Measurements from ENCODE around the gene LOXHD1. TPM values are rescaled to one million over a fixed set of nuclear protein-coding genes. Genes with fewer than 3 reads are reported as not detected.

Gene LOXHD1
- total RNA-seq, 4 donors from 2014 or later: 0.41 TPM; not detected in 3

DNA sequence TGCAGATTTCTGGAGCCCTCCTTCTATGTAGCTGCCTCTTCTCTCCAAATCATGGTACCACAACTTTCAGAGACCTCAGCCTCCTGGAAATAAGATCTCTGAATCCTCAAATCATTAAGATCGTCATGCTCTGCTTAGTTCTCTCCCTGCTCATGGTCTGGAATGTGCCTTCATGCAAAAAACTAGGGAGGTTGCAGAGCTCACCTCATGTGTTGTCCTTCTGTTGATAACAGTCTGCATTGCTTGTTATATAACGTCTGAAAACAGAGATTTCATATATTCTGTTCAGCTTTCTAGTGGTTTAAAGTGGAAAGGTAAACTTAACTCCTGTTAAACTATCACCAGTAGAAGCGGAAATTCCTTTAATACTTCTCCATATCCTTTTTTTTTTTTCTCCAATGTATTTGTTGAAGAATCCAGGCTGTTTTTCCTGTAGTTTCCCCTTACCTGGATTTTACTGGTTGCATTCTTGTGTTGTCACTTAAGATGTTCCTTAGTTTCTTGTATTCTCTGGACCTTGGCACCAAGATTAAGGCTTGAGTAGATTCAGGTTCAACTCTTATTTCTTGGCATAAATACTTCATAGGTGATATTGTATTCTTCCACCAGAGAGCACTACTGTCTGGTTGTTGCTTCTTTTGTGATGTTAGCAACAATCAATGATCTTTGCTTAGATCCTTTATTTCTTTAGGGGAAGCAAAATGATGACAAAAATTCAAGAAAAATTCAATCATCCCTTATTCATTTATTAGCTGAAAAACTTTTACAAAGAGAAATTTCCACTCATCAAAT, 211.3 kb downstream of the LOXHD1 start:
- Histone ChIP-seq H3K27ac (no peak overlapping the region), H3K9me3 (no peaks in the 10 kb centered on the region), H3K27me3 (no peaks in the 10 kb centered on the region), H3K4me1 (no peaks in the 10 kb centered on the region), H3K36me3 (no peaks in the 10 kb centered on the region), H3K4me3 (no peak overlapping the region)
- ATAC-seq (no peak), DNase-seq (no peak)
- in situ Hi-C loops (cut with MboI; ENCODE audit: low sequenced_read_pairs in 4 of 4) (no loop called here), intact Hi-C loops (cut with DNase I; ENCODE audit: low total_unique reads) (no loop called here)
- TF ChIP-seq POLR2A (IDR thresholded peaks at IDR 0.05): no peak
- TF ChIP-seq, protein P1, sequence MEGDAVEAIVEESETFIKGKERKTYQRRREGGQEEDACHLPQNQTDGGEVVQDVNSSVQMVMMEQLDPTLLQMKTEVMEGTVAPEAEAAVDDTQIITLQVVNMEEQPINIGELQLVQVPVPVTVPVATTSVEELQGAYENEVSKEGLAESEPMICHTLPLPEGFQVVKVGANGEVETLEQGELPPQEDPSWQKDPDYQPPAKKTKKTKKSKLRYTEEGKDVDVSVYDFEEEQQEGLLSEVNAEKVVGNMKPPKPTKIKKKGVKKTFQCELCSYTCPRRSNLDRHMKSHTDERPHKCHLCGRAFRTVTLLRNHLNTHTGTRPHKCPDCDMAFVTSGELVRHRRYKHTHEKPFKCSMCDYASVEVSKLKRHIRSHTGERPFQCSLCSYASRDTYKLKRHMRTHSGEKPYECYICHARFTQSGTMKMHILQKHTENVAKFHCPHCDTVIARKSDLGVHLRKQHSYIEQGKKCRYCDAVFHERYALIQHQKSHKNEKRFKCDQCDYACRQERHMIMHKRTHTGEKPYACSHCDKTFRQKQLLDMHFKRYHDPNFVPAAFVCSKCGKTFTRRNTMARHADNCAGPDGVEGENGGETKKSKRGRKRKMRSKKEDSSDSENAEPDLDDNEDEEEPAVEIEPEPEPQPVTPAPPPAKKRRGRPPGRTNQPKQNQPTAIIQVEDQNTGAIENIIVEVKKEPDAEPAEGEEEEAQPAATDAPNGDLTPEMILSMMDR (IDR thresholded peaks at IDR 0.05 in 4 of 5, conservative IDR thresholded peaks at IDR 0.05 in 1 of 5): no peak

DNA sequence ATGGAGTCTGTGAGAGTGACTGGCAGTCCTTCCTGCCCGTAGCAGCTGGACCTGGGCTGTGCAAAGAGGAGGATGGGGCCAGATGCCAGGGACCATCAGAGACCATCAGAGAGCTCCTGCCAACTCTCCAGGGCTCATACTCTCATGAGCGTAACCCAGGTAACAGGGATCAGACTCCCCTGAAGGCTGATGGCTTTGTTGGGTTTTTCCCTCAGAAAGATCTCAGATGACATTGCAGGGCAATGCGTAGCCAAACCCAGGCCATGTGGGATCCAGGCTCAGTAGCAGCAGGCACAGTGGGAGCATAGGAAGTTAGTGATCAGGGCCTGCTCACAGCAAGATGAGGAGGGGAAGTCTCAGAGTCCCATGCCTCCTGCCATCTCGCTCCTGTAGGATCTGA, 218.0 kb downstream of the LOXHD1 start:
- in situ Hi-C loops (cut with MboI; ENCODE audit: low sequenced_read_pairs in 4 of 4): no loop called here
- H3K27ac ChIP-seq: no peak overlapping the region
- intact Hi-C loops (cut with DNase I; ENCODE audit: low total_unique reads): no loop called here
- no peak for TF ChIP-seq POLR2A (IDR thresholded peaks at IDR 0.05)
- TF ChIP-seq, protein P1 (IDR thresholded peaks at IDR 0.05 in 4 of 5, conservative IDR thresholded peaks at IDR 0.05 in 1 of 5): no peak
- no peaks in the 10 kb centered on the region for H3K36me3 ChIP-seq
- ATAC-seq (no peak), DNase-seq (no peak)
- H3K4me1 ChIP-seq: no peaks in the 10 kb centered on the region
- H3K9me3 ChIP-seq: no peaks in the 10 kb centered on the region
- no peak overlapping the region for H3K4me3 ChIP-seq
- H3K27me3 ChIP-seq: no peaks in the 10 kb centered on the region

DNA sequence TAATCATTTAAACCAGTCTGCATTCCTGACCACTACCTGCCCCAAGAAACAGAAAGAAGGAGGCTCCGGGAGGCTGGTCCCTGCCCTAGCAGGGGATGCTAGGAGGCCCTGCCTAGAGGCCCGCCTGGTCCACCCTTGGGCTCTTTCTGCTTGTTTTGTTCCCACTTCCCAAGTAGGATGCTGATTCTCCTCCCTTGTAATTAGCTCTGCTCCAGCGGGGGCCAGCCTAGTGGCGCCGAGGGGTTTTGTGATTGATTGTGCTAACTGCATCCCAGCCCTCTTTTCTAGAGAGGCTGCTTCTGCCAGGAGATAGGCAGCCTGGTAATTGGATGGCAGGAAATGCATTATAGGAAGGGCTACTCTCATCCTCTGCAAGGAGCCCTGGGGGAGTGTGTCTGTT, 220.0 kb downstream of the LOXHD1 start:
- ATAC-seq: no peak
- H3K4me1 ChIP-seq: no peaks in the 10 kb centered on the region
- H3K27ac ChIP-seq: no peak overlapping the region
- intact Hi-C loops (cut with DNase I; ENCODE audit: low total_unique reads): no loop called here
- DNase-seq: no peak
- in situ Hi-C loops (cut with MboI; ENCODE audit: low sequenced_read_pairs in 4 of 4): no loop called here
- no peak for TF ChIP-seq POLR2A (IDR thresholded peaks at IDR 0.05)
- TF ChIP-seq, protein P1 (IDR thresholded peaks at IDR 0.05 in 4 of 5, conservative IDR thresholded peaks at IDR 0.05 in 1 of 5): no peak
- H3K36me3 ChIP-seq: no peaks in the 10 kb centered on the region
- no peaks in the 10 kb centered on the region for H3K27me3 ChIP-seq
- H3K4me3 ChIP-seq: no peak overlapping the region
- H3K9me3 ChIP-seq: no peaks in the 10 kb centered on the region

DNA sequence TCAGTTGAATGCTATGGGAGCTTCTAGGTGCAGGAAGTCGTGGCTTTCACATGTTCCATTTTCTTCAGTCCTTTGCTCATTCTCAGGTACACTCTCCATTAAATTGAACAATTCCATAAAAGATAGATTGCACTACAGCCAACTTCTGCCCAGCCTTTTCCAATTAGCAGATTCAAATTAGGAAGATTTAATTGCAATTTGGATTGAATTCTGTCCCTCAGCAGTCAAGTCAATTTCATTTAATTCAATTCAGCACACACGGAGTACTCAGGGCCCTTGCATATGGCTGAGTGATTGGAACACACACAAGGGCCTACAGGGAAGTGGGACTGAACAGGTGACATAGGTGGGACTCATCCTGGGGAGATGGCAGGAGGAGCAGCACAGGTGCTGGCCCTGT, 220.4 kb downstream of the LOXHD1 start:
- in situ Hi-C loops (cut with MboI; ENCODE audit: low sequenced_read_pairs in 4 of 4) (no loop called here), intact Hi-C loops (cut with DNase I; ENCODE audit: low total_unique reads) (no loop called here)
- no peaks in the 10 kb centered on the region for H3K36me3 ChIP-seq
- DNase-seq (no peak), ATAC-seq (no peak)
- no peak for TF ChIP-seq POLR2A (IDR thresholded peaks at IDR 0.05)
- TF ChIP-seq, protein P1 (IDR thresholded peaks at IDR 0.05 in 4 of 5, conservative IDR thresholded peaks at IDR 0.05 in 1 of 5): no peak
- H3K27me3 ChIP-seq: no peaks in the 10 kb centered on the region
- no peaks in the 10 kb centered on the region for H3K9me3 ChIP-seq
- no peak overlapping the region for H3K27ac ChIP-seq
- H3K4me3 ChIP-seq: no peak overlapping the region
- no peaks in the 10 kb centered on the region for H3K4me1 ChIP-seq

DNA sequence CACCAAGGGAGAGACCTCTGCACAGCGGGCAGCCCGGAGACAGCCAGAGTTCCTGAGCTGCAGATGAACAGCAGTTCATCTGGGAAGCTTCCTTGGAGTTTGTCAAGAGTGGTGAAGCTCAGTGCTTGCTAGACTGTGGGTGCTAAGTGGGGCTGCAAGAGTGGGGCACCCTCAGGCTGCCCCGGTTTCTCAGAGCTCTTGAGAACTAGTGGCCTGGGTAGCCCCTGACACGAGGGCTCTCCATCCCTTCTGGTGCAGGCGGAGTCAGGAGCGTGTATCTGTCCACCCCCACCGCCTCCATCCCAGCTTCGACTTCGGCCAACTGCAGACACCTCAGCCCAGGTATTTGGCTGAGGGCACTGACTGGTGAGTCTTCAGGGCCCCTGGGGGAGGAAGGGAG, 222.0 kb downstream of the LOXHD1 start:
- H3K36me3 ChIP-seq: no peaks in the 10 kb centered on the region
- no peaks in the 10 kb centered on the region for H3K9me3 ChIP-seq
- H3K27ac ChIP-seq: no peak overlapping the region
- H3K4me1 ChIP-seq: no peaks in the 10 kb centered on the region
- TF ChIP-seq POLR2A (IDR thresholded peaks at IDR 0.05): no peak
- TF ChIP-seq, protein P1 (IDR thresholded peaks at IDR 0.05 in 4 of 5, conservative IDR thresholded peaks at IDR 0.05 in 1 of 5): no peak
- in situ Hi-C loops (cut with MboI; ENCODE audit: low sequenced_read_pairs in 4 of 4): no loop called here
- ATAC-seq: no peak
- no peak for DNase-seq
- intact Hi-C loops (cut with DNase I; ENCODE audit: low total_unique reads): no loop called here
- H3K4me3 ChIP-seq: no peak overlapping the region
- H3K27me3 ChIP-seq: no peaks in the 10 kb centered on the region

All from gastrocnemius medialis (tissue), 4 donors.